ENCODE data around the gene INTS3.
A peak's percentile ranks its signal among the peaks of the same experiment; 100 is the strongest.

The INTS3 gene

DNA sequence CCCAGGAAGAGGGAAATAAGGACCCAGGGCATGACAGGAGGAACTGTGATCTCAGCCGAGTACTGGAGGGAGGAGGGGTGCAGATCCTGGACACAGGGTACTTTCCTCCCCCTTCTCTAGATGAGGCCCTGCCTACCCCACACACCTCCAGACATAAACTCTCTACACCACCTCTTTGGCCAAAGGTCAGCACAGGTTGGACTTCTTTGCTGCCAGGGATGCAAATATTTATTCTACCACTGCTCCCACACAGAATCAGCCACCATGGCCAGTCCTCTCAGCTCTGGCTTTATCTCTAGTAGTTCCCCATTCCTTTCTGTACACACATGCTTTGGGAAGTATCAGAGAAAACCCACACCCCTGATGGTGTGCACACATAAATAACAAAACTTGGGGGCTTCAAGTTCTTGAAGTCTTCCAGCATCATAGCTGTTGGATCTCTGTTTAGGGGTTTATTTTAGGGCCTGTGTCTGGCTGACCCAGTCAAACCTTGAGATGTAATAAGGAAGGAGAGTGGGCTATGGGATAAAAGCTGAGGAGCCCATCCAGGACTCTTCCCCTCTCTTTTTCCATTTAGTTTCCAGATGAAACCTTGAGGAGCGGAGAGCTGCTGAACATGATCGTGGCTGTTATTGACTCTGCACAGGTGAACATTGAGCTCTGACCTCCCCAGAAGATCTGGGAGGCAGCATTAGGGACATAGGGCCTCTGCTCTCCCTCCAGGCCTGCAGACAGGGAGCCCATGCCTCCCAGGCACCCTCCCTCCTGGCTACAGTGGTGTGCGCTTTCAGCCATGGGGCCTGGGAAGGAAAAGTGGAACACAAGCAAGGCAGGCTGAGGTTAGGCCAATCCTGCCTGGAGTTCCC is 40.7 kb downstream of the INTS3 start:
- Histone ChIP-seq H3K36me3 (ENCODE audit: control insufficient read depth, insufficient read depth, low read length) (no peaks in the 10 kb centered on the region), H3K27me3 (ENCODE audit: control insufficient read depth, insufficient read depth, low read length) (no peaks in the 10 kb centered on the region), H3K9ac (ENCODE audit: low read length) (peak overlapping the region; percentile 38), H3K4me1 (ENCODE audit: control insufficient read depth, insufficient read depth, low read length) (peaks cover 53% of the 10 kb centered on the region), H3K9me3 (ENCODE audit: control insufficient read depth, low read length) (no peaks in the 10 kb centered on the region), H3K4me3 (ENCODE audit: low read length) (no peak overlapping the region)

GRCh38 chr1:153769221-153769620 is 41.4 kb downstream of the INTS3 start:
- Histone ChIP-seq H3K4me1 (ENCODE audit: control insufficient read depth, insufficient read depth, low read length) (peaks cover 46% of the 10 kb centered on the region), H3K4me3 (ENCODE audit: low read length) (no peak overlapping the region), H3K9me3 (ENCODE audit: control insufficient read depth, low read length) (no peaks in the 10 kb centered on the region), H3K36me3 (ENCODE audit: control insufficient read depth, insufficient read depth, low read length) (no peaks in the 10 kb centered on the region), H3K27me3 (ENCODE audit: control insufficient read depth, insufficient read depth, low read length) (no peaks in the 10 kb centered on the region), H3K9ac (ENCODE audit: low read length) (peak overlapping the region; percentile 36)

DNA sequence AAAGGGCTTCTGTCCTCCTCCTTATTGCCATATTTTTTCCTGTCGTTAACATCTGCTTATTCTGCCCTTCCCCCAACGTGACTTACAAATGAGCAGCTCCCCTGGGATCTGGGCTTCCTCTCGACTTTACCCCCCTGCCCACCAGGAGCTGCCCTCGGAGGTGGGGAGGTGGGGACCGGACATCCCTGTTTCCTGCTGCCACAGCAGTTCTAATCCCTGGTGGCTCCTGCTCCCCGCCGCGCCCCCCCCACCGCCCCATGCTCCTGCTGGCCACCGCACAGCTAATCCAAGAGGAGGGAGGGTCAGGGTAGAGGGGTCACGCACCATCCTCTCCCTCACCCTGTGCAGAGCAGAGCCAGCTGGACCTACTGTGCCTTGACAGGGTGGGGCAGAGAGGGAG is 42.9 kb downstream of the INTS3 start:
- no peak overlapping the region for H3K4me3 ChIP-seq (ENCODE audit: low read length)
- peaks cover 36% of the 10 kb centered on the region for H3K4me1 ChIP-seq (ENCODE audit: control insufficient read depth, insufficient read depth, low read length)
- H3K27me3 ChIP-seq (ENCODE audit: control insufficient read depth, insufficient read depth, low read length), result no peaks in the 10 kb centered on the region
- no peak overlapping the region for H3K9ac ChIP-seq (ENCODE audit: low read length)
- no peaks in the 10 kb centered on the region for H3K36me3 ChIP-seq (ENCODE audit: control insufficient read depth, insufficient read depth, low read length)
- H3K9me3 ChIP-seq (ENCODE audit: control insufficient read depth, low read length), result no peaks in the 10 kb centered on the region

DNA sequence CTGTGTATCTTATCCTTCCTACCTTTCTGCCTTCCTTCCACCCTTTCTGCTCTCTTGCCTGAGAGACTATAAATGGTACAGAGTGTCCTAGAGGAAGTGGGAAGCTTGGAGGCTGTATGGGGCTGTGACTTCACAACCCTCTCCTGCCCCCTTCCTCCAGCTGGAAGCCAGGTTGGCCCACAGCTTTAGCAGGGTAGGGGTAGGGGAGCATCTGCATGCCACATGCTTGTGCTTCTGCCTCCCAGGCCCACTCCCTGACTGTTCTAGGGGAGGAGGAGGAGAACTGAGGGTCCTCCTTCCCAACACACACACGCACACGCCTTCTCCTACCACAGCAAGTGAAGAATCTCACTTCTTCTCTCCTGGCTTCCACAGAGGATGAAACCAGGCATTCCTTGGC is 43.4 kb downstream of the INTS3 start:
- no peaks in the 10 kb centered on the region for H3K36me3 ChIP-seq (ENCODE audit: control insufficient read depth, insufficient read depth, low read length)
- peaks cover 39% of the 10 kb centered on the region for H3K4me1 ChIP-seq (ENCODE audit: control insufficient read depth, insufficient read depth, low read length)
- no peaks in the 10 kb centered on the region for H3K27me3 ChIP-seq (ENCODE audit: control insufficient read depth, insufficient read depth, low read length)
- H3K9me3 ChIP-seq (ENCODE audit: control insufficient read depth, low read length), result no peaks in the 10 kb centered on the region
- no peak overlapping the region for H3K9ac ChIP-seq (ENCODE audit: low read length)
- no peak overlapping the region for H3K4me3 ChIP-seq (ENCODE audit: low read length)

DNA sequence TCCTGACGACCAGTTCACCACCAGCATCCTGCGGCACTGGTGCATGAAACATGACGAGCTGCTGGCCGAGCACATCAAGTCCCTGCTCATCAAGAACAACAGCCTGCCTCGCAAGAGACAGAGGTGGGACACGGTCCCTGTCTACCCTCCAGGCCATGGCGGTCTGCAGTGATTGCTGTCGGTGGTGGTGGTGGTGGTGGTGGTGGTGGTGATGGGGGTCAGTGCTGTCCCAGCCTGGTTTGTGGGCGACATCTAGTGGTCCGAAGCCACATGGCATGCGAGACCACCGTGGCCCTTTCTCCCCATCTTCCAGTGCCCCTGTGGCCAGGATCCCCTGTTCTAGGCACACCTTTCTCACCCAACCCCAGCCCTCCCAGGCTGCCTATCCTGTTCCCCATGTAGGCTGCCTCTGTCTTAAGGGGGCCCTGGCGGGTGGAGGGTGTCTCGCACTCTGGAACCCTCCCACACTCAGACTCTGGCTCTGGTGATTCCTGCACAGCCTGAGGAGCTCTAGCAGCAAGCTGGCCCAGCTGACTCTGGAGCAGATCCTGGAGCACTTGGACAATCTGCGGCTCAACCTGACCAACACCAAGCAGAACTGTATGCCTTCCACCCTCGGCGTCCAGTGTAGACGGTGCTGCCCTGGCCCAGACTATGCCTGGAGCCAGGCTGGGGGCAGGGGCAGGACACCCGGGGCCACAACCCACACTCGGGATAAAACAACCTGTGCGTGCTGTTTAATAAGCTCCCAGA is 44.2 kb downstream of the INTS3 start:
- H3K4me1 ChIP-seq (ENCODE audit: control insufficient read depth, insufficient read depth, low read length), result peaks cover 46% of the 10 kb centered on the region

GRCh38 chr1:153773096-153773921 is 45.5 kb downstream of the INTS3 start:
- no peaks in the 10 kb centered on the region for H3K36me3 ChIP-seq (ENCODE audit: control insufficient read depth, insufficient read depth, low read length)
- H3K9ac ChIP-seq (ENCODE audit: low read length), result no peak overlapping the region
- peaks cover 45% of the 10 kb centered on the region for H3K4me1 ChIP-seq (ENCODE audit: control insufficient read depth, insufficient read depth, low read length)

More for the DNA sequence above, 44.2 kb downstream of the INTS3 start:
- Histone ChIP-seq H3K9ac (ENCODE audit: low read length) (no peak overlapping the region), H3K9me3 (ENCODE audit: control insufficient read depth, low read length) (no peaks in the 10 kb centered on the region), H3K27me3 (ENCODE audit: control insufficient read depth, insufficient read depth, low read length) (no peaks in the 10 kb centered on the region), H3K36me3 (ENCODE audit: control insufficient read depth, insufficient read depth, low read length) (no peaks in the 10 kb centered on the region), H3K4me3 (ENCODE audit: low read length) (no peak overlapping the region)

DNA sequence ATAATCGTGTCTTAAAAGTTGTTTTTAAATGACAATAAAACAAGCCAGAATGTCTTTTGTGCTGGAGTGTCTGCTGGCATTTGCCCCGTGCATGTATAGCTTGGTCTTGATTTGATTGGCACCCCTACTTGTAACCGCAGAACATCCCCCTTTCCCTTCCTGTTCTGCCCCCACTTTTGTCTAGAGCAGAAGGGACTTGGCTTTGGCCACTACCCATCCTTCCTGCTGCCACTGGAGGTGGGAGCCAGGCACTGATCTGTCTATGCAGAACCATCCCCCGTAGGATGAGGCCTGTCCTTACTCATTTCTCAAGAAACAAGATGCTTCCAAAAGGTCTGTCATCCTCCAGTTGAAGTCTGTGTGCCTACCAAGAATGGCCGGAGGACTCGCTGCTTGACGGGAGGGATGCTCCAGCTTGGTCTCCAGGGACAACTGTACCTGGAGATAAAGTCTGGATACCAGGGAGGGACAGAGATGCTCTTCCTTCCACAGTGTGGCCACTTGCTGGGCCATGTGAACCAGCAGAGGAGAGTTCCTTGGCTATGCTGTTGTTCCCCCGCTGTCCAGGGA is 46.3 kb downstream of the INTS3 start:
- Histone ChIP-seq H3K27me3 (ENCODE audit: control insufficient read depth, insufficient read depth, low read length) (no peaks in the 10 kb centered on the region), H3K4me3 (ENCODE audit: low read length) (no peak overlapping the region), H3K4me1 (ENCODE audit: control insufficient read depth, insufficient read depth, low read length) (peaks cover 37% of the 10 kb centered on the region), H3K9ac (ENCODE audit: low read length) (no peak overlapping the region), H3K36me3 (ENCODE audit: control insufficient read depth, insufficient read depth, low read length) (no peaks in the 10 kb centered on the region), H3K9me3 (ENCODE audit: control insufficient read depth, low read length) (no peaks in the 10 kb centered on the region)

More at GRCh38 chr1:153773096-153773921, 45.5 kb downstream of the INTS3 start:
- H3K4me3 ChIP-seq (ENCODE audit: low read length), result no peak overlapping the region
- H3K9me3 ChIP-seq (ENCODE audit: control insufficient read depth, low read length), result no peaks in the 10 kb centered on the region
- no peaks in the 10 kb centered on the region for H3K27me3 ChIP-seq (ENCODE audit: control insufficient read depth, insufficient read depth, low read length)

- Histone ChIP-seq H3K4me1 (ENCODE audit: control insufficient read depth, insufficient read depth, low read length) (peaks cover 32% of the 10 kb centered on the region), H3K4me3 (ENCODE audit: low read length) (peak within 1 kb of the TSS; percentile 49), H3K9ac (ENCODE audit: low read length) (peak within 1 kb of the TSS; percentile 56), H3K36me3 (ENCODE audit: control insufficient read depth, insufficient read depth, low read length) (no peaks in the 10 kb centered on the region), H3K27me3 (ENCODE audit: control insufficient read depth, insufficient read depth, low read length) (no peaks in the 10 kb centered on the region), H3K9me3 (ENCODE audit: control insufficient read depth, low read length) (no peaks in the 10 kb centered on the region)
Observed at GRCh38 chr1:153774780-153775457, 47.1 kb downstream of the INTS3 start, which contains the start of gene SLC27A3. Gene SLC27A3, plus strand, starts transcription at chr1:153775407. Its CDS starts 91 bp downstream, at chr1:153775498.

- Histone ChIP-seq H3K36me3 (ENCODE audit: control insufficient read depth, insufficient read depth, low read length) (no peaks in the 10 kb centered on the region), H3K9me3 (ENCODE audit: control insufficient read depth, low read length) (no peaks in the 10 kb centered on the region), H3K27me3 (ENCODE audit: control insufficient read depth, insufficient read depth, low read length) (no peaks in the 10 kb centered on the region), H3K4me1 (ENCODE audit: control insufficient read depth, insufficient read depth, low read length) (peaks cover 31% of the 10 kb centered on the region), H3K9ac (ENCODE audit: low read length) (peak overlapping the region; percentile 56), H3K4me3 (ENCODE audit: low read length) (peak overlapping the region; percentile 49)
Observed at GRCh38 chr1:153775458-153776327, 47.8 kb downstream of the INTS3 start.

GRCh38 chr1:153776352-153776751 is 48.5 kb downstream of the INTS3 start:
- peak overlapping the region; percentile 56 for H3K9ac ChIP-seq (ENCODE audit: low read length)
- H3K27me3 ChIP-seq (ENCODE audit: control insufficient read depth, insufficient read depth, low read length), result no peaks in the 10 kb centered on the region
- peak overlapping the region; percentile 49 for H3K4me3 ChIP-seq (ENCODE audit: low read length)
- no peaks in the 10 kb centered on the region for H3K36me3 ChIP-seq (ENCODE audit: control insufficient read depth, insufficient read depth, low read length)
- H3K9me3 ChIP-seq (ENCODE audit: control insufficient read depth, low read length), result no peaks in the 10 kb centered on the region
- peaks cover 37% of the 10 kb centered on the region for H3K4me1 ChIP-seq (ENCODE audit: control insufficient read depth, insufficient read depth, low read length)

Data from mucosa of stomach (tissue), 1 donor.